Glutamatergic neuron (in vitro differentiated cells): ENCODE data around the gene CDH23. TPM values are rescaled to one million over a fixed set of nuclear protein-coding genes. Genes with fewer than 3 reads are reported as not detected.

Source experiments
- DNase-seq: peaks from one replicate; pipeline ENCODE4 v3.0.0; 2022
- H3K27ac Mint-ChIP-seq: one replicate; pipeline ENCODE4 v1.8.0; 2020; ENCODE audit warnings: mild to moderate bottlenecking, mixed read lengths, inconsistent platforms; ENCODE audit not compliant: unreplicated experiment
- H3K27me3 Mint-ChIP-seq: one replicate; pipeline ENCODE4 v1.8.0; 2020; ENCODE audit warnings: mild to moderate bottlenecking, moderate library complexity, mixed read lengths, inconsistent platforms; ENCODE audit not compliant: unreplicated experiment
- H3K36me3 Mint-ChIP-seq: one replicate; pipeline ENCODE4 v1.8.0; 2020; ENCODE audit warnings: mild to moderate bottlenecking, mixed read lengths, inconsistent platforms; ENCODE audit not compliant: unreplicated experiment
- H3K4me1 Mint-ChIP-seq: one replicate; pipeline ENCODE4 v1.8.0; 2020; ENCODE audit warnings: mild to moderate bottlenecking, low read depth, mixed read lengths, inconsistent platforms; ENCODE audit not compliant: unreplicated experiment
- H3K4me3 Mint-ChIP-seq: one replicate; pipeline ENCODE4 v1.8.0; 2020; ENCODE audit warnings: mild to moderate bottlenecking, mixed read lengths, inconsistent platforms; ENCODE audit not compliant: unreplicated experiment
- H3K9me3 Mint-ChIP-seq: one replicate; pipeline ENCODE4 v1.8.0; 2020; ENCODE audit warnings: mild to moderate bottlenecking, moderate library complexity, mixed read lengths, inconsistent platforms; ENCODE audit not compliant: unreplicated experiment
- total RNA-seq: library from RNA; stranded (reverse); fragmentation: NEBNext Ultra II Directional; extraction: Animal tissue kit (Norgen Biotek cat#: 25700); gene quantifications from one replicate; pipeline ENCODE4 v1.2.1, GENCODE V29; 2021; ENCODE audit not compliant: unreplicated experiment
- TF ChIP-seq, protein P1 (sequence below): fragments of 200-600 bp; sonication (generic); IDR thresholded peaks from one replicate; pipeline ENCODE4 v1.5.0; 2021; ENCODE audit not compliant: partially characterized antibody, unreplicated experiment

Gene CDH23
- total RNA-seq, 1 donor from 2014 or later: 2.0 TPM

DNA sequence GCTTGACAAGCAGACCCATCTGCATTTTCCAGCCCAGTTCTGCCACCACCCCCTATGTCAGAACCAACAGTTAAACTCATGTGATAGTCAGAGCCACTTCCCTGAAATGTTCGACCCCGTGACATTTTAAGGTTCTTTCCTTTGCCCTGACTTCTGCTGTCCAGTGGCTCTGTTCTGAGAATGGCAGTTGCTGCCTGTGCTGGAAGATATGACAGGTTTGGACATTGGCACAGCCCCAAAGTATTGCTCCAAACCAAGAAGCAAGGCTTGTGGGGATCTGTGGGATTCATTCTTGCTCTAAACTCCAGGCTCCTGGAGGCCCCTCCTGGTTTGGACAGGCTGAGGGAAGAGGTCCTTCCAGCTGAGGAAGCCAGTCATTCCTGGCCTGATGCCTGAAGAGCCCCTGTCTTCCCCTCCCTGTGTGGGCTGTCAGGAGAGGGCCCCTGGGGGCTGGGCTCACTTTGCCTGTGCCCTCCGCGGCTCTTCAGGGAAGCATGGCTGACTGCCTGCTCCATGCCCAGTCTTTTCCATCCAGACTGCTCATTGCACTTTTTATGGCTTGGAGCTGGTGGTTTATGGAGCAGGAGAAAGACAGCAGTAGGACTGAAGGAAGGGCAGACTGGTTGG is 138.0 kb downstream of the CDH23 start:
- Mint-ChIP-seq H3K4me3 (no peak overlapping the region), H3K27ac (peak overlapping the region; percentile 8), H3K27me3 (peaks cover 12% of the 10 kb centered on the region), H3K36me3 (peaks cover 8% of the 10 kb centered on the region), H3K4me1 (peaks cover 39% of the 10 kb centered on the region), H3K9me3 (peaks cover 6% of the 10 kb centered on the region)
- DNase-seq: no peak
- TF ChIP-seq, protein P1, sequence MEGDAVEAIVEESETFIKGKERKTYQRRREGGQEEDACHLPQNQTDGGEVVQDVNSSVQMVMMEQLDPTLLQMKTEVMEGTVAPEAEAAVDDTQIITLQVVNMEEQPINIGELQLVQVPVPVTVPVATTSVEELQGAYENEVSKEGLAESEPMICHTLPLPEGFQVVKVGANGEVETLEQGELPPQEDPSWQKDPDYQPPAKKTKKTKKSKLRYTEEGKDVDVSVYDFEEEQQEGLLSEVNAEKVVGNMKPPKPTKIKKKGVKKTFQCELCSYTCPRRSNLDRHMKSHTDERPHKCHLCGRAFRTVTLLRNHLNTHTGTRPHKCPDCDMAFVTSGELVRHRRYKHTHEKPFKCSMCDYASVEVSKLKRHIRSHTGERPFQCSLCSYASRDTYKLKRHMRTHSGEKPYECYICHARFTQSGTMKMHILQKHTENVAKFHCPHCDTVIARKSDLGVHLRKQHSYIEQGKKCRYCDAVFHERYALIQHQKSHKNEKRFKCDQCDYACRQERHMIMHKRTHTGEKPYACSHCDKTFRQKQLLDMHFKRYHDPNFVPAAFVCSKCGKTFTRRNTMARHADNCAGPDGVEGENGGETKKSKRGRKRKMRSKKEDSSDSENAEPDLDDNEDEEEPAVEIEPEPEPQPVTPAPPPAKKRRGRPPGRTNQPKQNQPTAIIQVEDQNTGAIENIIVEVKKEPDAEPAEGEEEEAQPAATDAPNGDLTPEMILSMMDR: no peak

DNA sequence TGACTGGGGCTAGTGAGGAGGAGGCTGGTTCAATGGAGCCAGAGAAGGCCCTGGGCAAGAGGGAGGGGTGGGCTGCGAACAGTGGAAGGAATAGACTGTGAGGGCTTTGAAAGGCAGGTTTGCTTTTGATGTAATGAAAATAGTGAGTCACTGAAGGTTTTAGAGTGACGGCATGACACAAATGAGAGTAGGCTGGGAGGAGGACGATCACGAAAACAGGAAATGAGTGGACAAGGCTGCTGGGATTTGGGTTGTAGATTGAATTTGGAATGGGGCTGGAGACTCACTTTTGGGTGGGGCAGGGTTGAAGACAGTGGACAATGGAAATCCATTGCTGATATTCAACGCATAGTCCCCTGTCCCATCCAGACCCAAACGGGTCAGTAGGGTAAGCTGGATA is 139.6 kb downstream of the CDH23 start:
- Mint-ChIP-seq H3K4me1 (peaks cover 32% of the 10 kb centered on the region), H3K4me3 (no peak overlapping the region), H3K27ac (no peak overlapping the region), H3K36me3 (peaks cover 8% of the 10 kb centered on the region), H3K27me3 (peaks cover 10% of the 10 kb centered on the region), H3K9me3 (peaks cover 4% of the 10 kb centered on the region)
- TF ChIP-seq, protein P1: no peak
- DNase-seq: no peak

DNA sequence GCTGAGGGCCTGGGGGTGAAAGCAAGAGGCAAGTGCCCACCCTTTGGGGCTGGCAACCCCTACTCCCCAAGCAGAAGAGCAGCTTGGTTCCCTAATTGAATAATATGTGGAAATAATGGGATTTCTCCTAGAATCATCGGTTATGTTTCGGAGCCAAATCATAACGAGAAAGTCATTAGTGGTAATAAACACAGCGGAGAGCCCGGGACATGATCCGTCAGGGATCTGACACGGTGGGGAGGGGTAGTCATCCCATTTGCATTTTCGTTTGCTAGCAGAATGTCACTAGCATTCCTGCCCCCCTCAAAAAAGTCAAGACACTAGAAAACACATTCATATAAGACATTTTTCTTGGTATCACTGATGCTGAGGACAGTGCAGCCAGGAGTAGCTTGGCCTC is 140.4 kb downstream of the CDH23 start:
- H3K9me3 Mint-ChIP-seq: peaks cover 4% of the 10 kb centered on the region
- H3K4me3 Mint-ChIP-seq: no peak overlapping the region
- H3K27me3 Mint-ChIP-seq: peaks cover 10% of the 10 kb centered on the region
- peaks cover 34% of the 10 kb centered on the region for H3K4me1 Mint-ChIP-seq
- peaks cover 8% of the 10 kb centered on the region for H3K36me3 Mint-ChIP-seq
- no peak for DNase-seq
- no peak overlapping the region for H3K27ac Mint-ChIP-seq
- TF ChIP-seq, protein P1: no peak

DNA sequence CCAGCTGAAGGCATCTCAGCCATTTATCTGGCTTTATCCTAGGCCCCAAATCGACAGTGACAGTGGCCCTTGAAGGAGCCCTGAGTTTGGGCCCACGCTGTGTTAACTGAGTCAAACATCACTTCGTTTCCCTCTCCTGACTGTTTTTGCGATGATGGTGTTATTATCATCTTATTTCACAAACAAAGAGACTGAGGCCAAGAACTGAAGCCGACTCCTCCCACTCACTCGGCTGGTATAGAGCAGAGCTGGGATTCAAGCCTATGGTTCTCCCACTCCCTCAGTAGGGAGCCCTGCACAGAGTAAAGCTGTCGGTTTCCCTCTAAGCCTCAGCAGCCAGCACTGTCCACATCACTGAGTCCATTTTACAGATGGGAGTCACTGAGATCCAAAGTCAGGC is 141.0 kb downstream of the CDH23 start:
- TF ChIP-seq, protein P1: no peak
- peaks cover 35% of the 10 kb centered on the region for H3K4me1 Mint-ChIP-seq
- H3K36me3 Mint-ChIP-seq: peaks cover 8% of the 10 kb centered on the region
- peaks cover 10% of the 10 kb centered on the region for H3K27me3 Mint-ChIP-seq
- peaks cover 4% of the 10 kb centered on the region for H3K9me3 Mint-ChIP-seq
- no peak for DNase-seq
- no peak overlapping the region for H3K4me3 Mint-ChIP-seq
- H3K27ac Mint-ChIP-seq: no peak overlapping the region

DNA sequence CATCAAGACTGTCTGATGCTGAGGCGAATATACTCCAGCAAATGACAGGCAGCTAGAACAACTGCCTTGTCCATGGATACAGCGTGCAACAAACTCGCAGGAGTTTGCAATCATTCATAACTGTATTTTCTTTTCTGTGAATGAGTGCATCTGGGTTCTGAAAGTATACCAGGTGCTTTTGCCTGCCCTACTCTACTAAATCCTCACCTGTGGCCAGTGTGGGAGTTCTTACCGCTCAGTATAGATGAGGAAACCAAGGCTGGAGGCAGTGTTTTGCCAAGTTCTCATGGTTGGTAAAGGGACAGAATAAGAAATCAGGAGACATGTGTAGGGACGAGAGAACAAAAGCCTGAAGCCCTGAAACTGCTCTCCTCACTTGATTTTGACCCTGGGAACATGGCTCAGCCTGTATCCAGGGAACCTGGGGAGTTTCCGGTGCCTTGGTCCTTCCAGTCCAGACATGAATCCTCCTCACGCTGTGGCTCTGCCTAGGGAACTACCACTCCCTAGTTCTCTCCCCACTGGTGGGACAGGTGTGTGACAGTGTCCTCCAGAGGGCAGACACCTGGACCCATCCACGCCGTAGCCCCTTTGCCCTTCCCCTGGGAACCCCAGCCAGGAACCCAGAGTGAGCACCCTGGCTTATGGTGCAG is 142.0 kb downstream of the CDH23 start:
- Mint-ChIP-seq H3K4me1 (peaks cover 31% of the 10 kb centered on the region), H3K9me3 (peaks cover 2% of the 10 kb centered on the region), H3K36me3 (peaks cover 8% of the 10 kb centered on the region), H3K27ac (no peak overlapping the region), H3K4me3 (no peak overlapping the region), H3K27me3 (peaks cover 6% of the 10 kb centered on the region)
- DNase-seq: no peak
- TF ChIP-seq, protein P1: no peak
